Endodermal cell (in vitro differentiated cells): ENCODE results near the gene GSDME. TPM values are rescaled to one million over a fixed set of nuclear protein-coding genes. Genes with fewer than 3 reads are reported as not detected.

ENCODE experiments used
- DNase-seq: peaks from one replicate; pipeline ENCODE4 v3.0.0-alpha.2; 2017
- H3K27ac ChIP-seq: 2 replicates; pipeline ENCODE4 v1.5.1; 2013; ENCODE audit warnings: mild to moderate bottlenecking, low read depth, low read length, moderate library complexity
- H3K27me3 ChIP-seq: 2 replicates; pipeline ENCODE4 v1.6.1; 2013; ENCODE audit warnings: mild to moderate bottlenecking, low read length, moderate library complexity; ENCODE audit not compliant: insufficient read depth, control insufficient read depth, poor library complexity, severe bottlenecking
- H3K36me3 ChIP-seq: 2 replicates; pipeline ENCODE4 v1.7.0; 2013; ENCODE audit warnings: mild to moderate bottlenecking, low read length, moderate library complexity; ENCODE audit not compliant: control insufficient read depth, insufficient read depth
- H3K4me1 ChIP-seq: one replicate; pipeline ENCODE4 v1.7.0; 2013; ENCODE audit warnings: low read length; ENCODE audit not compliant: control insufficient read depth, insufficient read depth
- H3K4me3 ChIP-seq: 2 replicates; pipeline ENCODE4 v1.5.1; 2013; ENCODE audit warnings: mild to moderate bottlenecking, low read length, moderate library complexity
- H3K9ac ChIP-seq: 2 replicates; pipeline ENCODE4 v1.6.1; 2013; ENCODE audit warnings: mild to moderate bottlenecking, low read length, moderate library complexity; ENCODE audit not compliant: poor library complexity, severe bottlenecking; ENCODE audit errors: extremely low read depth
- H3K9me3 ChIP-seq: 2 replicates; pipeline ENCODE4 v1.6.1; 2013; ENCODE audit warnings: mild to moderate bottlenecking, low read length, moderate library complexity; ENCODE audit not compliant: control insufficient read depth
- H3K27ac Mint-ChIP-seq: 2 replicates; pipeline ENCODE4 v1.8.0; 2020; ENCODE audit warnings: mixed read lengths
- H3K27me3 Mint-ChIP-seq: 2 replicates; pipeline ENCODE4 v1.8.0; 2021; ENCODE audit warnings: mild to moderate bottlenecking, mixed read lengths; ENCODE audit not compliant: insufficient read depth
- H3K36me3 Mint-ChIP-seq: 2 replicates; pipeline ENCODE4 v1.8.0; 2020; ENCODE audit warnings: low read depth, mixed read lengths
- H3K4me1 Mint-ChIP-seq: 2 replicates; pipeline ENCODE4 v1.8.0; 2020; ENCODE audit warnings: mixed read lengths
- H3K4me3 Mint-ChIP-seq: 2 replicates; pipeline ENCODE4 v1.8.0; 2020; ENCODE audit warnings: mild to moderate bottlenecking, moderate library complexity, mixed read lengths
- H3K9me3 Mint-ChIP-seq: 2 replicates; pipeline ENCODE4 v1.8.0; 2020; ENCODE audit warnings: mild to moderate bottlenecking, mixed read lengths
- WGBS, 2 experiments: methylation state at CpG; one replicate each; pipeline versions ENCODE4 v1.1.5 to v1.1.7; 2013; ENCODE audit warnings: missing lambda C conversion rate in 2 of 2, mixed read lengths in 1 of 2; ENCODE audit not compliant: insufficient coverage in 1 of 2, insufficient read length in 1 of 2; 5-methylcytosine and 5-hydroxymethylcytosine counted together
- total RNA-seq, 2 donors: library from RNA; stranded (reverse); fragmentation: NEBNext Ultra II Directional in 1 of 2; extraction: Animal tissue kit (Norgen Biotek cat#: 25700) in 1 of 2; gene quantifications; 2 replicates in 1 of 2; 3 replicates in 1 of 2; pipeline ENCODE4 v1.2.1, GENCODE V29; 2021
- TF ChIP-seq, protein P1 (sequence below): fragments of 200-600 bp; sonication (generic); conservative IDR thresholded peaks from 2 replicates; pipeline ENCODE4 v1.5.0; 2021; ENCODE audit warnings: antibody characterized with exemption, mild to moderate bottlenecking

Gene GSDME
- total RNA-seq, 2 donors from 2014 or later, result 8.9 to 17.9 TPM

DNA sequence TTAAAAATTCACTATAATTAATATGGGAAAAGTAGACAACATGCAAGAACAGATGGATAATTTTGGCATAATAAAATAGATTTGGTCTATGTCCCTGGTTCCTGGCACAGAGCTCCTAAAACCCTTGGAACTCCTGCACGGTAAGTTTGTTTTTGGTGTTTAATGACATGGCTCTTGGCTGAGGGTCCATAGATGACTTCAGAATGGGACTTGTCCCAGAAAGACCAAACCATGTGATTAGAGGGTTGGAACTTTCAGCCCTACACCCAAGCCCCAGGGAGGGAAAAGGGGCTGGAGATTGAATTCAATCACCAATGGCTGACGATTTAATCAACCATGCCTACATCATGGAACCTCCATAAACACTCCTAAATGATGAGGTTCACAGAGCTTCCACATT is 12.6 kb upstream of the GSDME start:
- Histone ChIP-seq H3K4me3 (no peak overlapping the region), H3K36me3 (no peaks in the 10 kb centered on the region), H3K9ac (no peak overlapping the region), H3K9me3 (no peaks in the 10 kb centered on the region), H3K27ac (no peak overlapping the region), H3K4me1 (no peaks in the 10 kb centered on the region), H3K27me3 (no peaks in the 10 kb centered on the region)
- H3K4me3 Mint-ChIP-seq, result no peak overlapping the region
- H3K27ac Mint-ChIP-seq, result no peak overlapping the region
- H3K27me3 Mint-ChIP-seq, result peaks cover 7% of the 10 kb centered on the region
- no peak for DNase-seq
- H3K9me3 Mint-ChIP-seq, result no peaks in the 10 kb centered on the region
- WGBS, 2 experiments, result 96% methylated on average over 2 of the region's 2 CpGs; no CpG with 5 or more reads in 1 of the 2 experiments
- TF ChIP-seq, protein P1, sequence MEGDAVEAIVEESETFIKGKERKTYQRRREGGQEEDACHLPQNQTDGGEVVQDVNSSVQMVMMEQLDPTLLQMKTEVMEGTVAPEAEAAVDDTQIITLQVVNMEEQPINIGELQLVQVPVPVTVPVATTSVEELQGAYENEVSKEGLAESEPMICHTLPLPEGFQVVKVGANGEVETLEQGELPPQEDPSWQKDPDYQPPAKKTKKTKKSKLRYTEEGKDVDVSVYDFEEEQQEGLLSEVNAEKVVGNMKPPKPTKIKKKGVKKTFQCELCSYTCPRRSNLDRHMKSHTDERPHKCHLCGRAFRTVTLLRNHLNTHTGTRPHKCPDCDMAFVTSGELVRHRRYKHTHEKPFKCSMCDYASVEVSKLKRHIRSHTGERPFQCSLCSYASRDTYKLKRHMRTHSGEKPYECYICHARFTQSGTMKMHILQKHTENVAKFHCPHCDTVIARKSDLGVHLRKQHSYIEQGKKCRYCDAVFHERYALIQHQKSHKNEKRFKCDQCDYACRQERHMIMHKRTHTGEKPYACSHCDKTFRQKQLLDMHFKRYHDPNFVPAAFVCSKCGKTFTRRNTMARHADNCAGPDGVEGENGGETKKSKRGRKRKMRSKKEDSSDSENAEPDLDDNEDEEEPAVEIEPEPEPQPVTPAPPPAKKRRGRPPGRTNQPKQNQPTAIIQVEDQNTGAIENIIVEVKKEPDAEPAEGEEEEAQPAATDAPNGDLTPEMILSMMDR, result no peak
- no peaks in the 10 kb centered on the region for H3K36me3 Mint-ChIP-seq
- peaks cover 3% of the 10 kb centered on the region for H3K4me1 Mint-ChIP-seq

DNA sequence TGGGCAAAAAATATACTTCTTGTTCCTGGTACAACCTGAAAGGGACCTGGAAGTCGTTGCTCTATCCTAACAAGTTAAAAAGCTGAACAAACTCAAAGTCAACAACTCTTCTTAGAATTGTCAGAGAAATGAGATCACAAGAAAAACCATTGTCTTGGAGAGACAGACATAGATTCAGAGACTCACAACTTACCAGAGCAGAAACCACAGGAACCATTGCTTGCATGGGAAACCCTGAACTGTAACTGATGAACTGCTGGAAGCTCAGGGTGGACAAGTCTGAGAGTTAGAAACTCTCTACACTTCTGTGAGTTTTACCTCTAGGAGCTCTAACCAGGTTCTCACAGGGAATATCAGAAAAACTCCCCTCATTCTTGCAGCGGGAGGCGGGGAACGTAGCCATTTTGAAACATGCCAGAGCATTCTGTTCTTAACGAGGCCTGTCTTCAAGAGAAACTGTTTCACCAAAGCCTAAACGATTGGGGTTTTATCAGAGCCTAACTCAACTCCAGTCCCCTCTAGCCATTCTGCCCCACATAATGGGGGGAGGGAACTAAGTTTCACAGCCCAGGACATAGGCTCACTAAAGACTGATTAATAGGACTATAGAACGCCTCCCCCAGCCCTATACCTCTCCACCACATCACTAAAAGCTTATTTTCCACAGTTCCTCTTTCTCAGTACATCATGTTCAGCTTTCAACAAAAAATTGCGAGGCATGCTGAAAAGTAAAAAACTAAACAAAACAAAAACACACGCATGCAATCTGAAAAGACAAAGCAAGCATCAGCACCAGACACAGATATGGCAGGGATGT is 12.0 kb upstream of the GSDME start:
- Histone ChIP-seq H3K27ac (no peak overlapping the region), H3K9me3 (no peaks in the 10 kb centered on the region), H3K36me3 (no peaks in the 10 kb centered on the region), H3K4me1 (no peaks in the 10 kb centered on the region), H3K27me3 (no peaks in the 10 kb centered on the region), H3K4me3 (no peak overlapping the region), H3K9ac (no peak overlapping the region)
- no peak overlapping the region for H3K4me3 Mint-ChIP-seq
- H3K36me3 Mint-ChIP-seq, result no peaks in the 10 kb centered on the region
- no peak for DNase-seq
- no peaks in the 10 kb centered on the region for H3K9me3 Mint-ChIP-seq
- 91 to 95% methylated on average over 6 to 9 of the region's 9 CpGs for WGBS, 2 experiments
- TF ChIP-seq, protein P1, result no peak
- H3K27me3 Mint-ChIP-seq, result peaks cover 7% of the 10 kb centered on the region
- peaks cover 3% of the 10 kb centered on the region for H3K4me1 Mint-ChIP-seq
- no peak overlapping the region for H3K27ac Mint-ChIP-seq

DNA sequence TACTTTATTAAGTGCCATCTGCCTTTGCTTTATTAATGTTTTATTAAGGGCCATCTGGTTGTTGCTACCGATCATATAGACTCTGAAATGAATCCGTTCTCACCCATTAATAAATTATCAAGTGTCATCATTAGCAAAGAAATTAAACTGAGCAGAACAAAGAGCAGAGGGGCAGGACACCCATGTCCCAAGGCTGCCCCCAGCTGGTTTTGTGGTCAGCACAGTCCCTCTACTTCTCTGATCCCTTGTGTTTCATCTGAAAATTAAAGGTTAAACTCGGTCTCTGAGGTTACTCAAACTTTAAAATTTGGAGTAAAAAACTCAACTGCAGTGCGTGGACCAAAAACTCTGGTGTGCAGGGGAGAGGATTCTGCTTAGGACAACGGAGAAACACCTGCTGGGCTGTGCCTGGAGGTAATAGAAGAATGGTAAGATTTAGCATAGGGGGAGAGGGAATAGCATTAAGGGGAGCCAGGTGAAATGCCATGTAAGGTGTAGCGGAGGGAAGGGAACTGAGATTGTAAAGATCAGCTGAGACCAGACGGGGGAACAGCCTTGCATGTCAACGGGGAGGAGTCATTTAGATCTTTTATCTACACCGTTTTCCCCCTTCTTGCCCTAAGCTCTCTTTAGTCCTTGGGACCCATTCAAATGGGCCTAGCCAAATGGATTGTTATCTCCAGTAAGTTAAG is 10.8 kb upstream of the GSDME start:
- no peaks in the 10 kb centered on the region for H3K4me1 ChIP-seq
- no peak for DNase-seq
- no peak overlapping the region for H3K4me3 ChIP-seq
- WGBS, 2 experiments, result 82 to 96% methylated on average over 4 to 9 of the region's 9 CpGs
- TF ChIP-seq, protein P1, result peak; percentile 50
- H3K9me3 ChIP-seq, result no peaks in the 10 kb centered on the region
- H3K27ac ChIP-seq, result no peak overlapping the region
- Mint-ChIP-seq H3K36me3 (no peaks in the 10 kb centered on the region), H3K27me3 (peaks cover 10% of the 10 kb centered on the region), H3K4me1 (peaks cover 3% of the 10 kb centered on the region), H3K9me3 (no peaks in the 10 kb centered on the region), H3K27ac (no peak overlapping the region), H3K4me3 (no peak overlapping the region)
- no peak overlapping the region for H3K9ac ChIP-seq
- no peaks in the 10 kb centered on the region for H3K27me3 ChIP-seq
- H3K36me3 ChIP-seq, result no peaks in the 10 kb centered on the region
